Ramos (cell line): ENCODE measurements around the gene SLC25A39.
"Not testable (repeated sequence)": the region's sequence is repeated elsewhere in the genome, so short reads cannot be mapped to it uniquely, and the experiment has no call there.

ENCODE experiments used
- in situ Hi-C: fragments of 300-500 bp; cut with MboI; formaldehyde crosslinking; loops from one replicate; pipeline ENCODE4 v1.14.3; 2022; ENCODE audit warnings: low sequenced_read_pairs; ENCODE audit not compliant: unreplicated experiment

SLC25A39 gene

GRCh38 chr17:44324571-44325275, at the start of gene SLC25A39:
SLC25A39 (minus strand) TSS chr17:44324823; CDS start chr17:44323562, 1,261 bp downstream.
- in situ Hi-C loops: loop anchor here (5.0 kb wide), 1 partner anchor 112 kb away; no protein-coding TSS in a partner anchor

GRCh38 chr17:44372036-44372435, 47.4 kb upstream of the SLC25A39 start:
- in situ Hi-C loops: no loop called here

- in situ Hi-C loops: not testable (repeated sequence)
These were observed 44.9 kb upstream of the SLC25A39 start for GRCh38 chr17:44369414-44370023.

- in situ Hi-C loops: not testable (repeated sequence)
These were observed 44.0 kb upstream of the SLC25A39 start for GRCh38 chr17:44368391-44369243.

GRCh38 chr17:44367231-44367979, 42.8 kb upstream of the SLC25A39 start:
- in situ Hi-C loops: no loop called here

- in situ Hi-C loops: not testable (repeated sequence)
These were observed 40.4 kb upstream of the SLC25A39 start for GRCh38 chr17:44365051-44365450.

- in situ Hi-C loops: no loop called here
These were observed 39.1 kb upstream of the SLC25A39 start, which contains the start of gene FAM171A2 for GRCh38 chr17:44363613-44364159. FAM171A2 (minus strand) TSS chr17:44363853; CDS start chr17:44363714, 139 bp downstream.

GRCh38 chr17:44362949-44363612, 38.5 kb upstream of the SLC25A39 start:
- in situ Hi-C loops: no loop called here

- in situ Hi-C loops: no loop called here
These were observed 37.9 kb upstream of the SLC25A39 start for GRCh38 chr17:44362459-44362948.

- in situ Hi-C loops: no loop called here
These were observed 37.0 kb upstream of the SLC25A39 start for GRCh38 chr17:44361292-44362260.

GRCh38 chr17:44360826-44361225, 36.2 kb upstream of the SLC25A39 start:
- in situ Hi-C loops: no loop called here

- in situ Hi-C loops: no loop called here
These were observed 35.5 kb upstream of the SLC25A39 start for GRCh38 chr17:44360144-44360533.

- in situ Hi-C loops: no loop called here
These were observed 35.0 kb upstream of the SLC25A39 start for GRCh38 chr17:44359458-44360143.

GRCh38 chr17:44359006-44359405, 34.4 kb upstream of the SLC25A39 start:
- in situ Hi-C loops: no loop called here

GRCh38 chr17:44358066-44358465, 33.4 kb upstream of the SLC25A39 start:
- in situ Hi-C loops: no loop called here

- in situ Hi-C loops: no loop called here
These were observed 31.6 kb upstream of the SLC25A39 start for GRCh38 chr17:44356241-44356640.

- in situ Hi-C loops: no loop called here
These were observed 31.0 kb upstream of the SLC25A39 start for GRCh38 chr17:44355642-44356099.
